A549 (cell line): ENCODE results near the gene DCDC2.

Experiments used
- JUN ChIP-seq, 2 experiments: fragments of >200 bp; sonication (Bioruptor Twin); formaldehyde crosslinking; IDR thresholded peaks; 2 replicates in 1 of 2; 3 replicates in 1 of 2; pipeline ENCODE4 v1.6.1; 2016 to 2017
- MAZ ChIP-seq: fragments of 150-350 bp; IDR thresholded peaks from 2 replicates; pipeline ENCODE4 v1.6.1; 2014; ENCODE audit warnings: antibody characterized with exemption, low read depth, low read length, borderline replicate concordance
- TF ChIP-seq, protein P1 (sequence below): fragments of >200 bp; sonication (Bioruptor Twin); formaldehyde crosslinking; IDR thresholded peaks from 3 replicates; pipeline ENCODE4 v1.5.1; 2016

DNA sequence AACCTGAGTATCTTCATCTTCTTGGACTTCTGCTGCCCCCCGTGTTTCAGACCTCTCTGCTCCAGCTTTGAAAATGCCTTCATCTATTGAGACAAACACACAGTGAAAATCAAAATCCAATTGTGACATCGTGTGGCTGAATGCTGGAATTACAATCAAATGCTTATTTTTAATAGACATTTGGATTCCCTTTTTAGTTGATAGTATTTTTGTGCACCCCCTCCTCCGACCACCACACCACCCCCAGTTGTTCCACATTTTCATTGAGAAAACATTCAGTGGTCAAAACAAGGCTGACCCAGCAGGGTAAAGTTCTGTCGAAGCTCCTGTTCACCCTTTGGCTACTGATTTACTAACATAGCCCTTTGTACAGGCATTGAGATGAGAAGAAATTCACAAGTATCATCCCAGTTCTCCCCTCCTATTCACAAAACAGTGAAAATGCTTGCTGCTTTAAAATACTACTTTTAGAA lies 152.8 kb downstream of the DCDC2 start:
- TF ChIP-seq, protein P1, sequence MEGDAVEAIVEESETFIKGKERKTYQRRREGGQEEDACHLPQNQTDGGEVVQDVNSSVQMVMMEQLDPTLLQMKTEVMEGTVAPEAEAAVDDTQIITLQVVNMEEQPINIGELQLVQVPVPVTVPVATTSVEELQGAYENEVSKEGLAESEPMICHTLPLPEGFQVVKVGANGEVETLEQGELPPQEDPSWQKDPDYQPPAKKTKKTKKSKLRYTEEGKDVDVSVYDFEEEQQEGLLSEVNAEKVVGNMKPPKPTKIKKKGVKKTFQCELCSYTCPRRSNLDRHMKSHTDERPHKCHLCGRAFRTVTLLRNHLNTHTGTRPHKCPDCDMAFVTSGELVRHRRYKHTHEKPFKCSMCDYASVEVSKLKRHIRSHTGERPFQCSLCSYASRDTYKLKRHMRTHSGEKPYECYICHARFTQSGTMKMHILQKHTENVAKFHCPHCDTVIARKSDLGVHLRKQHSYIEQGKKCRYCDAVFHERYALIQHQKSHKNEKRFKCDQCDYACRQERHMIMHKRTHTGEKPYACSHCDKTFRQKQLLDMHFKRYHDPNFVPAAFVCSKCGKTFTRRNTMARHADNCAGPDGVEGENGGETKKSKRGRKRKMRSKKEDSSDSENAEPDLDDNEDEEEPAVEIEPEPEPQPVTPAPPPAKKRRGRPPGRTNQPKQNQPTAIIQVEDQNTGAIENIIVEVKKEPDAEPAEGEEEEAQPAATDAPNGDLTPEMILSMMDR = peak; percentile 63
- TF ChIP-seq MAZ (no peak), JUN (IDR thresholded peaks at IDR 0.05) (no peak)
